UCSD-AML1 (cell line): ENCODE results near the gene FBXO27.
"Not testable (repeated sequence)": the region's sequence is repeated elsewhere in the genome, so short reads cannot be mapped to it uniquely, and the experiment has no call there.

ENCODE experiments used
- DNase-seq: peaks from one replicate; lab custom pipeline; 2025; ENCODE audit not compliant: unreplicated experiment; lab: John Stamatoyannopoulos, UW

The FBXO27 gene

DNA sequence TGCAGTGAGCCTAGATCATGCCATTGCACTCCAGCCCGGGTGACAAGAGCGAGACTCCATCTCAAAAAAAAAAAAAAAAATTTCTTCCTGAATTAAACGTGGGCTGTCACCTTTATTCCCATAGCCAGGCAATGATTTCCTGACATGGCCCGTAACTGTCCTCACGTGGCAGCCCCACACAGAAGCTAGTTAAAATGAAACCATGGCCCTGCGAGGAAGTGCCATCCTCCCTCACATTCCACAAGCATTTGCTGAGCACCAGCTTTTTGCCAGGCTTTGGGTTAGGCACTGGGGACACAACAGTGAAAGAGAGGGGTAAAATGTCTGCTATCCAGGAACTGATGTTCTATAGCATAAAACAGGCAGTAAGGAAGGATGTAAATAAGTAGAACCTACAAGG is 13.2 kb upstream of the FBXO27 start:
- no peak for DNase-seq

DNA sequence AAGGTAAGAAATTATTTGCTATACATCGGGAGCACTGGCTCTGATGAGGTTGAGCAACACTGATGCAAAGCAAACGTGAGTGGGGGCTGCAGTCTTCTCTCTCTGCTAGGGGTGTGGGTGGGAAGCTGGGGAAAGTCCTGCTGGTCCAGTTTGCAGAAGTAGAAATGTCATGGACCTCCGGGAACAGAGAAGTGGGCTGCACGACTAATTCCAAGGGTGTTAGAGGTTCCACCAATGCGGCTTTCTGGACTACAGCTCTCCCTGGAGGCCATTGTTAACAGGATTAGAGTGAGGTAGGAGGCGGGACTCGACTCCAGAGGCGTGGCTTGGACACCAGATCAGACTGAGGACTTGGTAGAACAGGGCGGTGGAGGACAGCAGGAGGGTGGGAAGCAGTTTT is 5.7 kb upstream of the FBXO27 start:
- peak; percentile 32 for DNase-seq

DNA sequence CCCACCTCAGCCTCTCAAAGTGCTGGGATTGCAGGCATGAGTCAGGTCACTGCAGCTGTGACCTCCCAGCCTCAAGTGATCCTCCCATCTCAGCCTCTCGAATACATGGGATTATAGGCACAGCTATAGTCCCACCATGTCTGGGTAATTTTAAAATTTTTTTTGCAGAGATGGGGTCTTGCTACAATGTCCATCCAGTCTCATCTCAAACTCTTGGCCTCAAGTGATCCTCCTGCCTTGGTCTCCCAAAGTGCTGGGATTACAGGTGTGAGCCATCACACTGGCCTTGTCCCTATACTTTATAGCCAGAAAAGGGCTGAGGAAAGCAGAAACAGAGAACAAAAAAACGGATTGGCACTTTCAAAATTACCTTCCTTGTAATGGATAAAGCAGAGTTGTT is 4.8 kb upstream of the FBXO27 start:
- no peak for DNase-seq

DNA sequence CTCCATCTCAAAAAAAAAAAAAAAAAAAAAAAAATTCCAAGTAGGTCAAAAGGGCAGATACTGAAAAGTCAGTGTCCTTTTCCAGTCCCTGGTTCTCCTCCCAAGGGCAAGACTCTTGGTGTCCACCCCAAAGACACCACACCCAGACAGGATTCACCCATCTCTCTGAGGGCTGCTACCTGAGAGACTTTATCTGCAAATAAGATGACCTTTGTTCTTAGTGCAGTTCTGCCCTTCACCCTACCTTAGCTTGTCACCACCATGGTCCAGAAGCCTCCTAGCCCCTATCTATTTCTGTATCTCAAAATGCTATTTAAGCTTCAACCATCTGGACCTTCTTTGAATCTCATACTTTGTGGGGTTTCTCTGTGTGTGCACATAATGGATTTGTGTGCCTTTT is 4.2 kb upstream of the FBXO27 start:
- no peak for DNase-seq

DNA sequence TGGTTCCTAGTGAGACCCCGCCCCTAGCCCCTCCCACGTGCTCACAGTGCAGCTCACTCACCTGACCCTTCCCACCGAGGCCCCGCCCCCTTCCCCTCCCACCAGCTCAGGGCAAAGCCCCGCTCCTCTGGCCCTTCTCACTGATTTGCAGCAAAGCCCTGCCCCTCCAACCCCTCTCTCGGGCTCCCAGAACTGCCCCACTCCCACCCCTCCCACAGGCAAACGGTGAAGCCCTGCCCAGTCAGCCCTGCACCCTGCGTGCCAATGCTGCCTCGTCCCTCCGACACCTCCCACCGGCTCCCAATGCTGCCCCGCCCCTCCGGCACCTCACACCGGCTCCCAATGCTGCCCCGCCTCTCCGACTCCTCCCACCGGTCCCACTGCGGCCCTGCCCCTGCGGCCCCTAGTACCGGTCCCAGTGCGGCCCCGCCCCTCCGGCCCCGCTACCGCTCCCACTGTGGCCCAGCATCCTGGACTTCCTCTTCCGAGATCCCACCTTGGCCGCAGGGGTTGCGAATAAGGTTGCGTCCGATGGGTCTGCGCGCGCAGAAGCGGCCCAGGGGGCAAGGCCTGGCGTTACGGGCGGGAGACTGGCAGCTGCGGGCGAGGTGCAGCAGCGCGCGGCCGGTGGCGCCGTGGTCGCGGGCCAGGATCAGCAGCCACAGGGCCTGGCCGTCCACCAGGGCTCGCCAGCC is 834 bp downstream of the FBXO27 start:
- DNase-seq, result peak; percentile 66

DNA sequence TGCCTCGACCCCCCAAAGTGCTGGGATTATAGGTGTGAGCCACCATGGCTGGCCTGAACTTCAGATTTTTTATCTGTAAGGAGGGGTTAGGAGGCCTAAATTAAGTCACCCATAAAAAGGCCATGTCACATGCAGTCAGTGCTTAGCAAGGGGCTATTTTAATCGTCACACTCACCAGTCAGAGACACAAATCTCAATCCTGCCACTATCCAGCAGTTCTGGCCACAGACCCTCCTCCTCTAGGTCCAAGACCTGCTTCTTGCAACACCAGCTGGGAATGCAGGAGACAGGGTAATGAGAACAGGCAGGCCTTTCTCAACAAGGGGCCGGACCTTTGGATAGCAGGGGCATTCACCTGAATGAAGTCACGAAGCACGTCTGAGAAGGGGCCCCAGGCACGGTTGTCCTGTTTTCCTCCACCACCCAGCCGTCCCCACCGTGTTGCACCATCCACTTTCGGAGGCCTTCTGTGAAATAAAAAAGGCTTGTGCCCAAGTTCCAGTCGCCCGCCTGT is 1.4 kb downstream of the FBXO27 start:
- no peak for DNase-seq

DNA sequence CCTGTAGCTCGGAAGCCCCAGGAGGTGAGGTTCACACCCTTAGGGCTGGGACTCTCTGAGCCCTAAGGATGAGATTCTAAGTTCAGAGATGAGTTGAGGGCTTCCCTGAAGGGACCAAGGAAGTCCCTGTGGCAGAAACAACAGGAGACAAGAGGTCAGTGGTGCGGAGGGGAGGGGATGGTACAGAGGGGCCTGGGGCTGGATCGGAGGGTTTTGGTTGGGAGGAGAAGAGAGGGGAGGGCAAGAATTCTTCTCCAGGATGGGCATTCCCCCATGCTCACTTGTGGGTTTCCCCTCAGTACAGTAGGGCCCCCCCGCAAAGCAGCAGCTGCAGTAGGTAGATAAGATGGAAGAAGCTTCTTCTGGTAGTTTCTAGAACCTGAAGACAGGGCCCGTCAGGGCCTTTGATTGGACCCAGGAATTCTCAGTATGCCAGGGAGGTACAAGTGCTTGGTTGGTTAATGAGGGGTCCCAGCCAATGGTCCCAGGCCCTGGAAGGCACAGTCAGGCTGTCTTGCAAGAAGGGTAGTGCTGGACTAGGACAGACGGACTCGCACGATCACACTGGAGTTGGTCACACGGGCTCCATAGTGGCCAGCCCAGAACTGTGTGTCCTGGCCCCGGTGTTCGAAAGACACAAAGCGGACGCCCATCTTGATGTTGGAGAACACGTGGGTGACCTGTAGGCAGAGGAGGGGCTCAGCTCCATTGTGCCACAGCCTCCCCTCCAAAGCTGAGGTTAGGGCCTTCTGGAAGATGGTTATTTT is 7.3 kb downstream of the FBXO27 start:
- no peak for DNase-seq

DNA sequence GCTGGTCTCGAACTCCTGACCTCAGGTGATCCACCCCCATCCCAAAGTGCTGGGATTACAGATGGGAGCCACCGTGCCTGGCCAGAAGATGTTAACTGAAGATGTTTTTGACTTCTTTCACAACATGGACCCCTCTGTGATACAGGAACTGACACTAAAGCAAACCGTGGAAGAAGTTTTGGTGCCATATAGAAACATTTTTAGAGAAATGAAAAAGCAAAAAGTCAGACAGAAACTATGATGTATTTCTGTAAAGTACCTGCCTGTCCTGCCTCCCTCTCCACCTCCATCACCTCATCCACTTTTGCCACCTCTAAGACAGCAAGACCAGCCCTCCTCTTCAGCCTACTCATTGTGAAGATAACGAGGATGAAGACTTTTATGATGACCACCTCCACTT is 11.3 kb downstream of the FBXO27 start:
- no peak for DNase-seq

DNA sequence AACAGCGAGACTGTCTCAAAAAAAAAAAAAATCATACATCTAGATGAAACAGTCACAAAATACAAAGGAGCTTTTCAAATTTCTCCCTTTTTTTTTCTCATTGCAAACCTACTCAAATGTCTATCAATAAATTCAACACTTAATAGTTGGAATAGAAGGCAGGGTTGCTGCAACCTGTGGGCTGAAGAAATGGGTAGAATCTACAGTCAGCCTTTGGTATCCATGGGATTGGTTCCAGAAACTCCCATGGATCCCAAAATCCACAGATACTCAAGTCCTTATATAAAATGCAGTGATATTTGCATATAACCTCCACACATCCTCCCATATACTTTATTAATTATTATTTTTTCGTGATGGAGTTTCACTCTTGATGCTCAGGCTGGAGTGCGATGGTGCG is 14.7 kb downstream of the FBXO27 start:
- DNase-seq, result no peak

DNA sequence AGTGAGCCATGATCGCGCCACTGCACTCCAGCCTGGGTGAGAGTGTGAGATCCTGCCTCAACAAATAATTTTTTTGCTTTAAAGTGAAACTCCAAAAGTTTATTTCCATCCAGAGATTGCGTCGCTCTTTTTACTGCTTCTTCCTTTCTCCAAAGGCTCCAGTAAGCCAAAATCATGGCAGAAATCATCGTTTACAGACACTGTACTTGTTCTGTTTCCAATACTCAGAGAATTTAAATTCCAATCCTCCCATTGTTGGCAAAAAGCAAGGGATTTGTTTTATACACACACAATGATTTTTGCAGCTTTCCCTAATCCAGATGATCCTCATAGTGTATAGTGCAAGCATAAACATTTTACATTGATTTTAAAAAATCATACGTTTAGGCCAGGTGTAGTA is 15.3 kb downstream of the FBXO27 start:
- DNase-seq, result no peak

DNA sequence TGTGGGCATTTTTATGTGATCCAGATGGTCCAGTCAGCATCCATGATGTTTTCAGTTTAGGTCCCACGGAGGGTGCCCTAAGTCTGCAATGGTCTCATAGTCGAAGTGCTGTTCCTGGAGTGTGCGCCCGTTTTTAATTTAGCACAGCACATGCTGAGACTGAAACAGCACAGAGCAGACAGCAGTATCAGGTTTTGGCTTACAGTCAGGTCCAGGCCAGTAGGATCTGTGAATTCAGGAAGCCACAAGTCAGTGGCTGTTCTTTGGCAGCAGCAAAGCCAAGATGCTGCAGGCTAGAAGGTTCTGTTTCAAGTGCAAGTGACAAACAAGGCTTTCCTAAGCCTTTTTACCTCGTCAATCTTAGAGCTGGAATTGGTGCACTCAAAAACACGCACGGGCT is 18.3 kb downstream of the FBXO27 start:
- DNase-seq, result no peak

DNA sequence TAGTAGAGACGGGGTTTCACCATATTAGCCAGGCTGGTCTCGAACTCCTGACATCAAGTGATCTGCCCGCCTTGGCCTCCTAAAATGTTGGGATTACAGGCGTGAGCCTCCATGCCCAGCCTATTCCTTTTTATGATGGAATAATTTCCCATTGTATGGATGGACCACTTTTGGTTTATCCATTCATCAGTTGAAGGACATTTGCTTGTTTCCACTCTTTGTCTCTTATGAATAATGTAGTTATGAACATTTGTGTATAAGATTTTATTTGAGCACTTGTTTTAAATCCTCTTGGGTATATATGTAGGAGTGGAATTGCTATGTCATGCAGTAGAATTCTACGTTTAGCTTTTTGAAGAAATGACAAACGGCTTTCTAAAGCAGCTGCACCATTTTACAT is 23.3 kb downstream of the FBXO27 start:
- DNase-seq, result no peak

DNA sequence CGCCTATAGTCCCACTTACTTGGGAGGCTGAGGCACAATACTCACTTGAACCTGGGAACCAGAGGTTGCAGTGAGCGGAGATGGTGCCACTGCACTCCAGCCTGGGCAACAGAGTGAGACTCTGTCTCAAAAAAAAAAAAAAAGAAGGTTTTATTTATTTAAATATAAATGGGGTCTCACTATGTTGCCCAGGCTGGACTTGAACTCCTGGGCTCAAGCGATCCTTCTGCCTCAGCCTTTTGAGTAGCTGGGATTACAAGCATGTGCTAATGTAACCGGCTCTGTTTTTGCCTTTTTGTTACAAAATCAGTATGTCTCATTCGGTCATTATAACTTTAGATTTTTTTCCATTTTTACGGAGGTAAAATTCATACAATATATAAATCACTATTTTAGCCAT is 24.2 kb downstream of the FBXO27 start:
- no peak for DNase-seq

DNA sequence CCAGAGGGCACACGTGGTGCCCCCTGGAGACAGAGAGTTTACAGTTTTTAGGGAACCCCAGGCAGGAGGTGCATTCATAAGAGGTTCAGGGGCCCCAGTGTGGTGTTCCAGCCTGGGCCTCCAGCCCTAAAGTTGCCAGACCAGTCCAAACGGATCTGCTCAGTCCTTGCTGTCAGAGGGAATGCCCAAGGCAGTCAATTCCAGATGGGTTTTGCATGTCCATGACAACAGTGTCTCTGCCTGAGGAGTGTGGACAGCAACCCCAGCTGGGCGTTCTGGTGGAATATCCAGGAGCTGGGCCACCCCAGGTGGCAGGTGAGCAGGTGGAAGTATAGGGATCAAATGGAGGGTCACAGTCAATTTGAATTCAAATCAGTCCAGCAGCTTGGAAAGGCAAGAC is 25.3 kb downstream of the FBXO27 start:
- DNase-seq, result no peak

DNA sequence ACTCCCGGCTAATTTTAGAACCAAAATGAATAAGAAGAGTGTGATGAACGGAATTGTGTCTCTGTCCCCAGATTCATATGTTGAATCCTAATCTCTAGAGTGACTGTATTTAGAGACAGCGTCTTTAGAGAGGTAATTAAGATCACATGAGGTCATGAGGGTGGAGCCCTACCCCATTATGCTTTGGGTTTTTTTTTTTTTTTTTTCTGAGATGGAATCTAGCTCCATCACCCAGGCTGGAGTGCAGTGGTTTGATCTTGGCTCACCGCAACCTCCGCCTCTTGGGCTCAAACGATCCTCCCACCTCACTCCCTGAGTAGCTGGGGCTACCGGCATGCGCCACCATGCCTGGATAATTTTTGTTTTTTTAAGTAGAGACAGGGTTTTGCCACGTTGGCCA is 27.9 kb downstream of the FBXO27 start:
- no peak for DNase-seq

DNA sequence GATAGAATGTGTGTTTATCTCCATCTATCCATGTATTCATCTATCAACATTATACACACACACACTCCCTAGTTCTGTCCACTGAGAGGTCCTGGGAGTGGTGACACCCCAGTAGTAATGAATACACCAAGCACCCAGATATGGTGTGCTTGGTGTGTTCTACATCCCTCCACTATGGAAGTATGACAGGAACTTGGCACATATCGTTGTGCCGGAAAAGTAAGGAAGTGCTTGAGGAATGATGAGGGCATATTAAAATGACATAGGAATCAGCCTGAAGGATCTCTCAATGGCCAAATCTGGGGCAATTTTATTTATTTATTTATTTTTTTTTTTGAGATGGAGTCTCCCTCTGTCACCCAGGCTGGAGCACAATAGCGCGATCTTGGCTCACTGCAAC is 28.6 kb downstream of the FBXO27 start:
- no peak for DNase-seq

DNA sequence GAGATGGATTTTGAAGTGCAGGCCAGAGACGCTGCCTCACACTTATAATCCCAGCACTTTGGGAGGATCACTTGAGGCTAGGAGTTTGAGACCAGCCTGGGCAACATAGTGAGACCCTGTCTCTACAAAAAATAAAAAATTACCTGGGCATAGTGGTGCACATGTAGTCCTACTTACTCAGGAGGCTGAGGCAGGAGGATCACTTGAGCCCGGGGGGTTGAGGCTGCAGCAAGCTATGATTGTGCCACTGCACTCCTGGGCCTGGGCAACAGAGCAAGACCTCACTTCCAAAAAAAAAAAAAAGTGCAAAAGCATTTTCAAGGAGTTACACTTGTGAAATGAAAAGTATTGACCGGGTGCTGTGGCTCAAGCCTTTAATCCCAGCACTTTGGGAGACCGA is 29.2 kb downstream of the FBXO27 start:
- no peak for DNase-seq

DNA sequence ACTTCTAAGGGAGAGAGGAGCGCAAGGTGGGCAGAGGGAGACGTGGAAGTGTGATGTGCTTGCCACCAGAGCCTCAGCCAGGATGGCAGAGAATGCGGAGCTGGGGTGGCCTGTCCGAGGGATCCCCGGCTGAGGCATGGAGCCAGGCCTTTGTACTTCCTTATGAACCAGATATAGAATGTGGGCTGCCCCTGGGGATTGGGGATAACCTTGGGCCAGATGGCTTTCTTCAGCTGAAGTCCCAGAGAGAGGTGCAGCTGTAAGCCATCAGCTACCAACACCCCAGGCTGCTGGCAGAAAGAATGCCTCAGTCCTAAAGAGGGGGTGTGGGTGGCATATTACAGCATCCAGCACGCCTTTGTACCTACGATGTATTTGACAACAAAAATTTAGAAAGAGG is 31.3 kb downstream of the FBXO27 start:
- no peak for DNase-seq

DNA sequence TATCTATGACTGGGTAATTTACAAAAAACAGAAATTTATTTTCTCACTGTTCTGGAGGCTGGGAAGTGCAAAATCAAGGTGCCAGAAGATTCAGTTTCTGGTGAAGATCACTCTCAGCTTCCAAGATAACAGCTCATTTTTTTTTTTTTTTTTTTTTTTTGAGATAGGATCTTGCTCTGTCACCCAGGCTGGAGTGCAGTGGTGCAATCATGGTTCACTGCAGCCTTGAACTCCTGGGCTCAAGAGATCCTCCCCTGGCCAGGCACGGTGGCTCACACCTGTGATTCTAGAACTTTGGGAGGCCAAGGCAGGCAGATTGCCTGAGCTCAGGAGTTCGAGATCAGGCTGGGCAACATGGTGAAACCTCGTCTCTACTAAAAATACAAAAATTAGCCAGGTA is 34.8 kb downstream of the FBXO27 start:
- DNase-seq, result not testable (repeated sequence)

DNA sequence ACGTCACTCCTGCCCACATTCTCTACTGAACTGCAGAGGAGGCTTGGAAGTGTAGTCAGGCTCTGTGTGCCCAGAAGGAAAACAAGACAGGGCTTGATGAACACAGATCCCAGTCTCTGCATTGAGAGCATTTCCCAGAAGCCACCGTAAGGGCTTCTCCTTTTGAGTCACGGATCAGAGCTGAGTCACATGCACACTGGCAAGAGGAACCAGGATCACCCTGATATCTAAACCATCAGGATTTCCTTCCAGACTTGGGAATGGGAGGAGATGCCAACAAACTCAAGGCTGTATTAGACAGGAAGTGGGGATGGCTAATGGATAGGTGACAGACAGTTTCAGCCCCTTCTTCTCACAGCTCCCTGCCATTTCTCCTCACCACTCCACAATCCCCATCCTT is 39.1 kb downstream of the FBXO27 start:
- no peak for DNase-seq

DNA sequence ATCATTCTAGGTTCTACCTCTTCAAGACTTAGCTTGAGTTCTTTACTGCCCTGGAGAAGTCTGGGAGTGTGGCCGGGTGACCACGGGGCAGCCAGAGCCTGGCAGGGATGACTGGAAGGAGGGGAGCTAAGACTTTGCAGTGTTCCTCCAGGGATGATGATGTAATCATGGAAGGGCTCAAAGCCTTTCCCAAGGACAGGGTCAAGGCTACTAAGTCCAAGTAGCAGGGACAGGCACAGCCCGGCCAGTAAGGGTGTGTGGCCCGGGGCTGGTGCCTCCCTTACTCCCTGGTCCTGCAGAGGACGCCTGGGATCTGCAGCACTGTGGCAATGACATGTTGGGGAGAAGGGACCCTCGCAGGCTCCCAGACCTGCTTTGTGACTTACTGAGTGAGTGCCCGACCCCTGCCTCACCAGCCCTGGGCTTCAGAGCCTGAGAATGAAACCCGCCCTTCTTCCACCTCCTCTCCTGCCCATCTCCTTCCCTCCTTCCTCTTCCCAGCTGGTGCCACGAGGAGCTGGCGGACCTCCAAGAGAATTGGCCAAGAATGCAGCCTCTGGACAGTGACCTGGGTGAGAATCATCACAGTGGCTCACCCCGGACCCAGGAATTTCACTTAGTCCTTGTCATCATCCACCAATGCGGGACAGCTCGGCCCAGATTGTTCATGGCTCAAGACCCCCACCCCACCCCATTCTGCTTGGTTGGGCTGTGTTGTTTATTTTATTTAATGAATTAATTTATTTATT is 41.2 kb downstream of the FBXO27 start:
- no peak for DNase-seq

DNA sequence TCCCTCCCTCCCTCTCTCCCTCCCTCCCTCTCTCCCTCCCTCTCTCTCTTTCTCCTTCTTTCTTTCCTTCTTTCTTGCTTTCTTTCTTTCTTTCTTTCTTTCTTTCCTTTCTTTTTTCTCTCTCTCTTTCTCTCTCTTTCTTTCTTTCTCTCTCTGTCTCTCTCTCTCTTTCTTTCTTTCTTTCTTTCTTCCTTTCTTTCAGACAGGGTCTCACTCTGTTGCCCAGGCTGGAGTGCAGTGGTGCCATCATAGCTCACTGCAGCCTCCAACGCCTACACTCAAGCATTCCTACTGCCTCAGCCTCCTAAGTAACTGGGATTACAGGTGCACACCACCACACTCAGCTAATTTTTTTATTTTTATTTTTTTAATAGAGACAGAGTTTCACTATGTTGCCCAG is 42.7 kb downstream of the FBXO27 start:
- DNase-seq, result not testable (repeated sequence)
